CD4-positive, alpha-beta T cell treated with Interleukin-12 subunit alpha and Interleukin-12 subunit beta, for 1 hour (primary cell): Measurements from ENCODE around the gene CDC45.
"Not testable (repeated sequence)": the region's sequence is repeated elsewhere in the genome, so short reads cannot be mapped to it uniquely, and the experiment has no call there.

Source experiments
- DNase-seq: peaks from one replicate; pipeline ENCODE4 v3.0.0-alpha.2; 2020

The CDC45 gene

GRCh38 chr22:19479355-19480172 lies at the start of gene CDC45:
CDC45 (plus strand) TSS chr22:19479920; CDS start chr22:19479969, 49 bp downstream.
- peak; percentile 97 for DNase-seq

DNA sequence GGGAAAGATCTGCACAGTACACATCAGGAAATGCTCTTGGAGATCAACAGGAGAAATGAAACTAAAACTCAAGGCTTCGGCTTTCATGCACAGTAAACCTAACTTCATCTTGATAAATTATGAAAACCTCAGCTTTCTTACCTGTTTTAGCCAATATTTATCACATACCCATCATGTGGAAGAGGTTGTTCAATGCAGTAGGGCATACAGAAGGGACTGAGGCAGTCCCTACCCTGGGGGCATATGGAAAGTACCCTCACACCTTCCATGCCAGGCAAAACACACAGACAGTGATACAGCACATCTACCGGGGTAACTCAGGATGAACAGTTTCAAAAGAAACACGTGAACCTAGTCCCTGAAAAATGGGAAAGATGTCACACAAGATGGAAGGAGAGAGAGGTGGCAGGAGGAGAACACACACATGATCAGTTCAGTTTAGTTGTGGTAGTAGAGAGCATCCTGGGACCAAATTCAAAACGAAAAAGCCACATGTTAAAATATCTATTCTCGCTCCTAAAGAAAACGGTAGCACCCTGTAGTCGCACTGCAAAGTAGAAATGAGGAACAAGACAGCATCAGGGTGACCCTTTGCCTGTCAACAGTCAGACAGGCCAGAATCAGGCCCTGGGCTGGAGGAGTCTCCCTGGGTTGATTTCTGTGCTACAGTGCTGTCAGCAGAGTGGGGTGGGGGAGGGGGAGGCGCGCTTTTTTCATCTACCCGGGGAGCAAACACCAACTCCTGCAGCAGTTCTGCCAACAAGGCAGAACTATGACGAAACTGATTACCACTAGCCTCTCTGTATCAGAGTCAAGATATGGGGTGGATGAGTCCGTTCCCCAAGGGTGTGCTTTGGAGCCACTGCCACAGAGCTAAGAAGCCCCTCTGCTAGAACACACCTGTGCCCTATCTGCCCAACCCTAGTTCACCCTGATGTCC lies 49.5 kb upstream of the CDC45 start:
- DNase-seq: peak; percentile 45

DNA sequence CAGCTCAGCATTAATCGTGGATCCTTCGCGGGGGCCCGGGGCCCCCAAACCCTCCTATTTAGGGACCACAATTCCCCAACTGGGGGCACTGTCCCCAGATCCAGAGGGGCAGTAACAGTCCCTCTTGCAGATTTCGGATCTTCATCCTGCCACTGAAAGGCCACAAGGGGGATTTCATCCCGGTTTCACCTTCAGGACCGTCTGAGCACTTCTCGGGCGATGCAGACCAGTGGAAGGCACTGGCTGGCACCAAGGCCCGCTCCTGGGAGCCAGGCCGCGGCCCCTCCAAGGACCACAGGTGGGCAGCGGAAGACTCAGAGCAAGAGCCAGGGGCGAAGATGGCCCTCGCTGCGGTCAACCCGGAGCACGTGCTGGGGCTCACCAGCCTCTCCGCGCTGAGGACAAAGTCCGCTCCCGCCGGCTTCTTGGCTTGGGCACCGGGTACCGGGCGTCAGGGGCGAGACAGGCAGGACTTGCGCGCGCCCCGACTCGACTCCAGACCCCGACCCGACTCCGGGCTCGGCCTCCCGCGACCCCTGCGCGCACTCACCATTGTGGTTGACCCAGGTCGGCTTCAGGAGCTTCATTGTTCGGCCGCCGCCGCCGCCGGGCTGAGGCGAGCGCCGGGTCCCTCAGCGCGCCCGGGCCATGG lies 48.7 kb upstream of the CDC45 start:
- no peak for DNase-seq

GRCh38 chr22:19431649-19432132 lies 48.0 kb upstream of the CDC45 start, which contains the start of gene HIRA:
HIRA (minus strand) TSS chr22:19431733; CDS start chr22:19431476, 257 bp downstream.
- DNase-seq: peak; percentile 89

- peak; percentile 90 for DNase-seq
Observed at GRCh38 chr22:19432133-19432851, 47.4 kb upstream of the CDC45 start, which contains the start of gene MRPL40. MRPL40 (plus strand) TSS chr22:19432545; CDS start chr22:19432555, 10 bp downstream.

- no peak for DNase-seq
Observed at GRCh38 chr22:19434401-19434800, 45.3 kb upstream of the CDC45 start.

DNA sequence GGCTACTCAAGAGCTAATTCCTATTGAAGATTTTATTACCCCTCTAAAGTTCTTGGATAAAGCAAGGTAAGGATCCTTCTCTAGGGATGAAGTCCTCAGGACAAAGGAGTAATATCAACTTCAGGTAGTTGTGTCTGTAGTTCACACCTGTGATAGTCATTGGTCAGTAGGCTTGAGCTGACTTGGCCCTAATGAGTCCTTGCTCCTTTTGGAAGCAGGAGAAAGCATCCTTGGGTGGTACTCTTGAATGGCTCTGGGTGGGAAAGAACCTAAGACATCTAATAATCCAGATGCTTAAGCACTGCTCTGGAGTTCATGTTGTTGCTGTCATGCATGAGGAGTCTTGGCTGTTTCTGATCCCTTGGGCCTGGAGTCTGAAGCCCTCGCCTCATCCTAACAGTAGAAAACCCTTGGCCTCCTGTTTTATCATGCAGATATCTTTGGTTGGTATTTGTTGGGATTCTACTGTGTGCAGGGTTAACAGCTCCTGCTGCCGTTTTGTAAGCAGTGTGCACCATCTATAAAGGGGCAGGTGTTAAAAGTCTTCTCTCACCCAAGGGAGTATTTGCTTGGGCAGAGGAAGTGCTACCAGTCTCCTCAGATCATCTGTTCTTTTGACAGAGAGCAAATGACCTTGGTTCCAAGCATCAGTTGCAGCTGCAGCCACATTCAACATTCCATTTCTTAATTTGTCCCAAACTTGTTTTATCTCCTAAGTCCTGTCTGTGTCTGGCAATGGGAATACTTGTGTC lies 44.7 kb upstream of the CDC45 start:
- DNase-seq: no peak

- not testable (repeated sequence) for DNase-seq
Observed at GRCh38 chr22:19436444-19437161, 43.1 kb upstream of the CDC45 start.

DNA sequence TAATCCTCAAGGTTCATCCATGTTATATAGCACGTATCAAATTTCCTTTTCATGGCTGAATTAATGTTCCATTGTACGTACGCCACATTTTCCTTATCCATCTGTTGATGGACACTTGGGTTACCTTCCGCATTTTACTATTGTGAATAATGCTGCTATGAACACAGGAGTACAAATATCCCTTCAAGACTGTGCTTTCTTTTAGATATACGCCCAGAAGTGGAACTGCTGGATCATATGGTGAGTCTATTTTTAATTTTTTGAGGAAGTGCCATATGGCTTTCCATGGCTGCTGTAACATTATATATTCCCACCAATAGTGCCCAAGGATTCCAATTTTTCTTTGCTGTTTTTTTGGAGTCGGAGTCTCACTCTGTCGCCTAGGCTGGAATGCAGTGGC lies 41.4 kb upstream of the CDC45 start:
- no peak for DNase-seq

GRCh38 chr22:19440411-19441195 lies 39.1 kb upstream of the CDC45 start:
- no peak for DNase-seq

DNA sequence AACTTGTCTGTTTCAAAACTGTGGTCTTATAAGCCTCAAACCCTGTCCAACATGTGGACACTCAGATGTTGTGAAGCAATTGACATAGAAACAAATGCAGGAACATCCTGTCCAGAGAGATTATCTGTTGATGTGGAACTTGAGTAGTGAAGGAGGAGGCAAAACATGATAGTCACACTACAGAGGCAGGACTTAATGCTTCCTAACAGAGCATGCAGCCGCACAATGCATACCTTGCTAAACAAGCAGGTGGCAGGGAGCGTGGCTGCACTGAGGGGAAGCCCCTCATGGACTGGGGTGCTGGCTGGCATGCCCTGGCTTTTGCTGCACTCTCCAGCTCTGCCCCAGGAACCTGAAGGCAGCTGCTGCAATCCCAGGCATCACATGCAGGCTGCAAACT lies 37.6 kb upstream of the CDC45 start:
- no peak for DNase-seq

DNA sequence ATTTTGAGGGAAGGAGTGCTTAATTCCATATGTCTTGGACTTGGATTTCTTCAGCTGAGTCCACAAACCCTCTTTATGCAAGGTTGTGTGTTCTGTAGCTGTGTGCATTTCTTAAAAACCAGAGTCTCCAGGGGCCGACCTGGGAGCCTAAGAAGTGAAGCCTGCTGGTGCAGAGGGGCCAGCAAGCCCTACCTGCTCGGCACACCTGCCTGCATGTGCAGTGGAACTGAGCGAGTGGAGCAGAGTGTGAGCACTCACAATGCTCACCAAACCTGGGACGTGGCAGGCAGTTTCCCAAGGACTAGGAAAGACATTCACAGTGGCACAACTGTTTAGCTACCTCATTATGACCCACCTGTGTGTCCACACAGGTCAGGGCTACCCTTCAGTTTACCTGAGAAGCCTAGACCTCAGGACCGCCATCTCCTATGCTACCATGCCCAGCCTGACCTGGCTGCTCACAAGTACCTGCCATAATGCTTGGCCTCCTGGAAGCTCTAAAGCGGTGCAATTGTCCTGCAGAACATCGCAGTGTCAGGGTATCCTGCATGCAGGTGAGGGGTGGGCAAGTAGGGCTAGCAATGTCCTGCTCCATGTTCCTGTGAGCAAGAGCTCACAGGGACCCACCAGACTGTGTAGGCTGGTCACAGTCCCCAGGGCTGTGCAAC lies 36.0 kb upstream of the CDC45 start:
- no peak for DNase-seq

- not testable (repeated sequence) for DNase-seq
Observed at GRCh38 chr22:19445279-19445982, 34.3 kb upstream of the CDC45 start.

DNA sequence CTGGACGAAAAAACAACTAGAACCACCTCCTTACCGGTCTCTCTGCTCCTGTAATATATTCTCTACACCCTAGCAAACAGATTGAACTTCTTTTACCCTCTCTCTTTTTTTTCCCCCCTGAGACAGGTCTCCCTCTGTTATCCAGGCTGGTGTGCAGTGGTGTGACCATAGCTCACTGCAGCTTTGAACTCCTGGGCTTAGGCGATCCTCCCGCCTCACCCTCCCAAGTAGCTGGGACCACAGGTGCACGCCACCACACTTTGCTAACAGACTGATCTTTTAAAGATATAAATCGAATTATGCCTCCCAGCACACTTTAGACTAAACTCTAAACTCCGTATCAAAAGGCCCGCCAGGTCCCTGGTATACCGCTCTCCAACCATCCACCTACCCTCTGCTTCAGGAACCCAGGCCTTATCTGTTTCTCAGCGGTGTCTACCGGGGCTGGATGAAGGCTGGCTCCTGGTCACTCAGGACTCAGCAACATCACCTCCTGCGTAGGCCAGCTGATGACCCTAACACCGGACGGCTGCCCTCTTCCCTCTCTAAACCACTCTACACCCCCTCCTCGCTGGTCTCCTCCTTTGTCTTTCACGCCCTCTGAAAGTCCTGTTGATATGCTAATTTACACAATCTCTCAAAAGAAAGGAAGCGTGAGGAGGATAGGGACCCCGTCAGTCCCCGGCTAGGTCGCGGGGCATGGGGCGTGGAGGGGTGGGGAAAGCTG lies 33.0 kb upstream of the CDC45 start:
- DNase-seq: no peak

GRCh38 chr22:19447330-19448075 lies 32.2 kb upstream of the CDC45 start, which contains the start of gene C22orf39:
C22orf39 (minus strand) TSS chr22:19447711; CDS start chr22:19447688, 23 bp downstream.
- peak; percentile 95 for DNase-seq

DNA sequence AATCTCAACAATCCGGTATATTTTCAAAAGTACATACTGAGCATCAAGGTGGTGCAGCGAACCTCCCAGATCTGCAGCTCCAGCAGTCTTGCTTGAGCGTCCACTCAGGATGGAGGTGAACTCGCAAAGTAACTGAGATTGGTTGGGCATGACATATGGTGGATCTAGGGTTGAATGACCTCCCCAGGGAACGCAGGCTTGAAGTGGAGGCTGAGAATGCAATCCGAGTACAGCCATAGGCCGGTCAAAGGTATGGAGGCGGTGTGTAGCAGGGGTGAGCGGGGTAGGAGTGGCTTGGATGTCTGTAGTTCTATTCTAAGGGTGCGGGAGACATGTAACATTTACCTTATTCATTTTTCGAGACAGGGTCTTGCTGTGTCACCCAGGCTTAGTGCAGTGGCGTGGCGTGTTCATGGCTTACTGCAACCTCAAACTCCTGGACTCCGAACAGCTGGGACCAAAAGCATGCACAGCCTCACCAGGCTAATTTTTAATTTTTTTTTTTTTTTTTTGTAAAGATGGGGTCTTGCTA lies 31.6 kb upstream of the CDC45 start:
- DNase-seq: peak; percentile 24
